D341Med (cell line): ENCODE data around the gene IGLL5.
A peak's percentile ranks its signal among the peaks of the same experiment; 100 is the strongest.

Experiments
- DNase-seq: peaks from one replicate; pipeline ENCODE4 v3.0.0; 2012; ENCODE audit warnings: low spot score

Gene IGLL5

DNA sequence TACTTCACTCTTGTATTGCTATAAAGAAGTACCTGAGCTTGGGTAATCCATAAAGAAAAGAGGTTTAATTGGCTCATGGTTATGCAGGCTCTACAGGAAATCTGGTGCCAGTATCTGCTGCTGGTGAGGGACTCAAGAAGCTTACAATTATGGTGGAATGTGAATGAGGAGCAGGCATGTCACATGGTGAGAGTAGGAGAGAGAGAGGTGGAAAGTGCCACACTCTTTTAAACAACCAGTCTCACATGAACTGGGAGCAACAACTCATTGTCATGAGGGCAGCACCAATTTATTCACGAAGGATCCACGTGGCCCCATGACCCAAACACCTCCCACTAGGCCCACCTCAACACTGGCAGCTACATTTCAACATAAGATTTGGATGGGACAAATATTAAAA is 24.6 kb upstream of the IGLL5 start:
- no peak for DNase-seq

DNA sequence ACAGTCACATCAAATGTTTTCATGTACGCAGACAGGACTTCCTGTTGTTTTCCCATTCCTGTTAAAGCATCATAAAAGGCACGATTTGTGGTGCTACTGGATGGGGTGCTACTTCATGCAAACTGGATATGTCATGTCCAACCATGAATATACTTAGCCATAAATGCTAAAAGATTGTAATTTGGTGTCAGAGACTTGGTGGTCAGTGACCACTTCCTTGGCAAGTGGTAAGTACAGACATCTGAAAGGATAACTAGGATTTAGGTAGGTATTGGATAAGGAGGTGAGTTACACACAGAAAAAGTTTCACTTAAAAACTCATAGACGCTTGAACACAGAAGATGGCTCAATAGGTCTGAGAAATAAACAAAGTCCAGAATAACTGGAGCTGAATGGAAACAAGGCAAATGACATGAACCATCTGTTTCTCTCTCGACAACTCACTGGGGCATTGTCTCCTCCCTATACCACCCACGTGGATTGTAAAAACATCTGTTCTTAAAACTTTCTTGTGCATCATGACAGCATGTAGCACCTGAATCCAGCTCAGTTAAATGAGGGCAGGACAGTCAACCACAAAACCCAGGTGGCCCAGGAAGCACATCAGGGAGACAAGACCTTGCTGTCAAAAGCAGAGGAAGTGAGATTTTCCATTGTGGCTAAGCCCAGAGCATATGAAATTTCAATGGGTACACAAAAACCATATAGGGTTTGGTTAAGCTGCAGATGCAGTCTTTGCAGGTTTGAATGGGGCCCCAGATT is 22.1 kb upstream of the IGLL5 start:
- DNase-seq: no peak

DNA sequence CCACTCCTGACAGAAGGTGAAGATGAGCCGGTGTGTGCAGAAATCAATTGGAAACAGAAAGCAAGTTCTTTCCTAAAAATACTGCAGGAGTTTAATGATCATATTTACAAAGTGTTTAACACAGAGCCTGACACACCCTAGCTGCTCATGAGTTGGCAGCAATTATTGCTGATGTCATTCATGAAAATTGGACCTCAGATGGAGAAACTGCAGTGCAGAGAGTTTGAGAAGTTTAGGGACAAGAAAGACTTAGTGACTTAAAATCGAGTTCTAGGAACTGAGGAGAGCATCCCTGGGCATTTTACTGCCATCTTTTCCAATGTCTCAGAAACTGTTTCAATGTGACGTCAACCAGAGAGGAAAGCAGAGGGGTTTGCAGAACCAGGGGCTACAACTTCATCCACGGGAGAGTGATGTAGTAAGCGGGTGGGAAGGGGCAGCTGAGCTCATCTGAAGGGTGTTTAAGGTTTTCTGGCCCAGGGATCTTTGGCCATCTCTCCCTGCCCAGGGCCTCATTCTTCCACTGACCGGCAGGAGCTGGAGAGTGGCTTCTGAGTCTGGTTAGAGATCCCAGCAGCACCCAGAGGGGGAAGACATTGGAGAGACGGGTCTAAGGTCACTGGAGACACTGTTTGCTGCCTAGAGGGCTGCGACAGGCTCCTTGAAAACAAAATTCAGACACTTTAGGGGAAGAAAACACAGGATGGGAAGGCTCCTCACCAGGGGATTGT is 21.1 kb upstream of the IGLL5 start:
- no peak for DNase-seq

GRCh38 chr22:22867996-22868715 is 19.5 kb upstream of the IGLL5 start:
- no peak for DNase-seq

GRCh38 chr22:22870577-22871404 is 16.8 kb upstream of the IGLL5 start:
- no peak for DNase-seq

GRCh38 chr22:22871536-22872278 is 15.9 kb upstream of the IGLL5 start:
- DNase-seq: no peak

- no peak for DNase-seq
Observed at GRCh38 chr22:22872722-22873708, 14.6 kb upstream of the IGLL5 start.

DNA sequence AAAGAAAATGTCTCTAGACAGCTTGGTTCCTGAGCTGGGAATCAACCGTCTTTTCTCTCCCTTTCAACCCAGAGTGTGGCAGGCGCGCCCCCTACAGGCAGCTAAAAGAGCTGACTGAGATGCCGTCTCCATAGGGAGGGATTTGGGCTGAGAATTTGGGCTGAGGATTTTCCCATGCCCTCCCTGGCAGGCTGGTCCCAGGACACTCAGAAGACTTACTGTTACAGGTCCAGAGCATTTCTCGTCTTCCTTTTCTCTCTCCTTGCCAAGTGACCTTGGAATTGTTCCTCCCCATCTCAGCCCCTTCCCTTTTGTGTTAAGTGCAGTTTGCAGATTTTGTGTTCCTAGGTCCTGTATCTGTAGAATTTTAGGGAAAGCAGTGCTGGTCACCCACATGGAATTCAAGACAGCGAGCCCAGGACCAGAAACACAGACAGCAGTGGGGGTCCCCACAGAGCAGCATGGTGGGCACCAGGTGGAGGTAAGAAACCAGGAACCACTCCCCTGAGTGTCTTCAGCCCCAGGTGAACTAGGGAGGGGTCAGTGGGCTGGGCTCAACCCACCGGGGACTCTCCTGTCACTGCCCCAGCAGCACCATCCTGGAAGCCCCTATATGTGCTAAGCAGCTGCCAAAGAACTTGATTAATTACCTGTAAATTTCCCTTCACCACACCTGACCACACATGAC is 9.9 kb upstream of the IGLL5 start:
- DNase-seq: peak; percentile 79

GRCh38 chr22:22878211-22878570 is 9.4 kb upstream of the IGLL5 start:
- no peak for DNase-seq

DNA sequence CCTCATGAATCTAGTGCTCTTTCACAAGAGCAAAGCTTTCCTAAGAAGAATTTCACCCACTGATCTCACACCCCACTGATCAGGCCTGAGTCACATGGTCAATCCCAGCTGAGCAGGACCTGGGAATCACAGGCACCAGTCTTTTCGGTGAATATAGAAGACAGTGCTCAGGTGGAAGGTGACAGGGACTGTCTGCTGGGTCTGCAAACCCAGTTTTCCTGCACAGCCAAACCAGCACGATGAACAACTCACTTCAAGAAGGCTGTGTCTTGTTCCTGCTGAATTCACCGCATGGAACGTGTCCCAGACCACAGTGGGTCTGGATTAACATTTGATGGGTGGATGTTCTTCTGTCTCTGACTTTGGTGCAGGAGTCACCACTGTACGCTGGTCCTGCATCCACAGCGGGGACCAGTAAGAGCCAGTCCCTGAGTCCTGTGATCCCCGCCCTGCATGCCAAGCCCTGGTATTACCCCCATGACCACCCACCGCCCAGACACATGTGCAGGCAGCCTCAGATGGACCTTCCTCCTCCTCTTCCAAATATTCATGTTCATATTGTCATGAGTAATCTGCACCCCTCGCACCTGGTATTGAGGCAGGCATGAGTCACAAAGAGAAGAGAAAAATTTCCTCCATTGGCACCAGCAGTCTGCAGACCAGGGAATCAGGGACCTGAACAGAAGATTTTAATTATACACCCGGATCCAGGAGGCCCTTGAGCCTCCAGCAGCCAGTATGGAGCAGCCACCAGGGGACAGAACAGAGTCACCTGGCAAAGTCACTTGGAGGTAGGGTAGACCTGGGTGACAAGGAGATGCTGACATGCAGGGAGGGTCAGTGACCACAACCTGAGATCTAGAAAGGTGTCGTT is 8.6 kb upstream of the IGLL5 start:
- DNase-seq: no peak

- no peak for DNase-seq
Observed at GRCh38 chr22:22879675-22880155, 7.9 kb upstream of the IGLL5 start.

- DNase-seq: no peak
Observed at GRCh38 chr22:22880645-22881044, 7.0 kb upstream of the IGLL5 start.

DNA sequence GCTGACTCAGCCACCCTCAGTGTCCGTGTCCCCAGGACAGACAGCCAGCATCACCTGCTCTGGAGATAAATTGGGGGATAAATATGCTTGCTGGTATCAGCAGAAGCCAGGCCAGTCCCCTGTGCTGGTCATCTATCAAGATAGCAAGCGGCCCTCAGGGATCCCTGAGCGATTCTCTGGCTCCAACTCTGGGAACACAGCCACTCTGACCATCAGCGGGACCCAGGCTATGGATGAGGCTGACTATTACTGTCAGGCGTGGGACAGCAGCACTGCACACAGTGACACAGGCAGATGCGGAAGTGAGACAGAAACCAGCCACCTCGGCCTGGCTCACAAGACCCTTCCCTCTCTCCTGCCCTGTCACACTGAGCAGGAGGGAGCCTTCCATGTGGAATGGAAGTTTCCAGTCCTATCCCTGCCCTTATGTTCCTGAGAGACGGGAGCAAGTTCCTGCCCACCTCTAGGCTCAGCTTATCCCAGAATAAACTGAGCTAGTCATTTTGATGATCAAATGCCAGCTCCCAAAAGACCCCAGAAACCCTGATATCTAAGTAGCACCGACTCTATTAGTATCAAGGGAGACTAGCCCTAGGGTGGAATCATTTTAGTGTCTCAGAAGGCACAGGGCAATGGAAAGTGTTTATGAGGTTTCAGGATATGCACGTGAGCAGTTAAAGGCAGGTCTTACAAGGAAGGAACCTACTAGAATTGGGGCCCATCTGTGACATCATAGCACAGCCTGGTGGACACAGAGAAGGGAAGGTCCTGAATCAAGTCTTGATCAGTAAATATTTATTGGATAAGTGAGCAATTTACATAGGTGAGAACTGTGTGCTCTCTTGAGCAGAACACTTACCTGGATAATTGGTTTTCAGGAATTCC is 6.3 kb upstream of the IGLL5 start:
- no peak for DNase-seq

DNA sequence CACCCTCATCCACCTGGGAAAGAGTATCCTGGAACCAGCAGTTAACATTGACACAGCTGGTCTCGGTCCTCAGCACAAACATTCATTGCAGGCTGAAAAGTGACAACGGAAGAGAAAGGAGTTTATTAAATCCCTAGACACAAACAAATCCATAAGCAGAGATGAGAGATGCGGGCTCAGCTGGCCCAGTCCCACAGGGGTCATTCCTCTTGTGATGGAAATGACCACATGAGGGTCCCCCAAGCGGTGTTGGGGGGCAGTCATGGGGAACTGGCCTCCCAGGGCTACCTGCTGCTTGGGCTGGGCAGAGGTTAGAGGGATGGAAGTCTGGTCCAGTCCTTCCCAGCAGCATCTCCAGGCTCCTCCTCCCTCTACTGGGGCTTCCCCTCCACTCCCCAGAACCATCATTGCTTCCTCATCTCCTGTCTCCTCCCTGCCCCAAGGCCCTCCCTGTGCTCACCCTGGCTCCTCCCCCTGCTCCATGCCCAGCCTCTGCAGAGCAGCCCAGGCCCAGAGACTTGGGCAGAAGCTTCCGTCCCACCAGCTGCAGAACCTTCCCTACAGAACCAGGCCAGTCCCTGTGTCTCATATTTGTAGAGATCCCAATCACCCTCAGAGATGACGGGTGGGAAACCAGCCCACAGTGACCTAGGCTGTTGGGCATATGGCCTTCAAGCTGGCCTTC is 5.4 kb upstream of the IGLL5 start:
- DNase-seq: no peak

GRCh38 chr22:22883090-22883727 is 4.4 kb upstream of the IGLL5 start:
- DNase-seq: no peak
